HepG2 (cell line): Measurements from ENCODE around the gene INO80. TPM values are rescaled to one million over a fixed set of nuclear protein-coding genes. Genes with fewer than 3 reads are reported as not detected.
"Not testable (repeated sequence)": the region's sequence is repeated elsewhere in the genome, so short reads cannot be mapped to it uniquely, and the experiment has no call there.

Experiments used
- ATAC-seq: fragments of 200-7000 bp; cut with Tn5 transposase; 3 replicates; pipeline ENCODE4 v1.9.1; 2020; ENCODE audit warnings: mild to moderate bottlenecking, moderate library complexity
- BruUV-seq: library from RNA; stranded (reverse); fragments of 400-500 nt; replicated peaks from 2 replicates; lab custom pipeline; 2021; lab: Mats Ljungman, UMichigan
- CTCF ChIA-PET: fragments of 300-600 bp; formaldehyde crosslinking; extraction: SDS; loops from one replicate; lab custom pipeline; 2021; ENCODE audit warnings: low total read pairs, inconsistent platforms, low intra/inter-chr PET ratio; lab: Yijun Ruan, JAX
- POLR2A ChIA-PET: fragments of 350-600 bp; sonication (Branson Sonifier 250); formaldehyde crosslinking; loops from one replicate; lab custom pipeline; 2020; ENCODE audit warnings: antibody characterized with exemption, inconsistent platforms; lab: Yijun Ruan, JAX
- DNase-seq: peaks from one replicate; pipeline ENCODE4 v3.0.0-alpha.2; 2015; ENCODE audit warnings: low spot score
- FAIRE-seq: peaks from 3 replicates; lab custom pipeline; 2011; peaks lifted over from hg19 to GRCh38; lab: Jason Lieb, UNC
- H2AFZ ChIP-seq: one replicate; pipeline ENCODE4 v1.6.1; 2011; ENCODE audit warnings: low read length, inconsistent platforms
- H3K27ac ChIP-seq: fragments of 300-600 bp; 3 replicates; pipeline ENCODE4 v1.8.0; 2011; ENCODE audit warnings: mixed run types, mild to moderate bottlenecking, mixed read lengths, low read length, inconsistent platforms; ENCODE audit not compliant: insufficient read depth; ENCODE audit errors: extremely low read length
- H3K27me3 ChIP-seq, 2 experiments: fragments of 200-600 bp in 1 of 2; 2 replicates in 1 of 2; 3 replicates in 1 of 2; pipeline versions ENCODE4 v1.6.0 to v1.8.0; 2011; ENCODE audit warnings: low read length in 2 of 2, mild to moderate bottlenecking in 2 of 2, moderate library complexity in 2 of 2, inconsistent platforms in 1 of 2; ENCODE audit not compliant: insufficient read depth in 2 of 2, control insufficient read depth in 1 of 2
- H3K36me3 ChIP-seq, 2 experiments: fragments of 200-600 bp in 1 of 2; replicated peaks in 1 of 2; 2 replicates in 1 of 2; 3 replicates in 1 of 2; pipeline versions ENCODE4 v1.5.1 to v1.8.0; 2011; ENCODE audit warnings: low read length in 2 of 2, inconsistent platforms in 1 of 2; ENCODE audit not compliant: insufficient read depth in 2 of 2, control insufficient read depth in 1 of 2
- H3K4me1 ChIP-seq: 2 replicates; pipeline ENCODE4 v1.5.1; 2012; ENCODE audit warnings: low read length, inconsistent platforms; ENCODE audit not compliant: insufficient read depth
- H3K4me2 ChIP-seq: 2 replicates; pipeline ENCODE4 v1.6.0; 2011; ENCODE audit warnings: low read depth, low read length, inconsistent platforms
- H3K4me3 ChIP-seq, 3 experiments: fragments of 200-600 bp in 1 of 3; sonication (generic), shearing (Covaris generic) in 1 of 3; replicated peaks in 1 of 3; 2 replicates each; pipeline ENCODE4 v1.5.1; 2011 to 2016; ENCODE audit warnings: low read length in 3 of 3, inconsistent platforms in 2 of 3, low read depth in 2 of 3, mild to moderate bottlenecking in 2 of 3, control low read depth in 1 of 3, mixed read lengths in 1 of 3; ENCODE audit not compliant: insufficient read depth in 1 of 3
- H3K79me2 ChIP-seq: one replicate; pipeline ENCODE4 v1.6.1; 2011; ENCODE audit warnings: low read length, inconsistent platforms; ENCODE audit not compliant: insufficient read depth
- H3K9ac ChIP-seq: 2 replicates; pipeline ENCODE4 v1.6.0; 2011; ENCODE audit warnings: mild to moderate bottlenecking, low read depth, low read length, inconsistent platforms; ENCODE audit not compliant: insufficient read depth
- H3K9me3 ChIP-seq: 2 replicates; pipeline ENCODE4 v1.5.1; 2012; ENCODE audit warnings: mild to moderate bottlenecking, low read length
- H4K20me1 ChIP-seq: 2 replicates; pipeline ENCODE4 v1.6.0; 2011; ENCODE audit warnings: inconsistent platforms, mild to moderate bottlenecking, low read length, moderate library complexity; ENCODE audit not compliant: insufficient read depth
- CEBPB ChIP-seq: IDR thresholded peaks from 2 replicates; pipeline ENCODE4 v1.6.1; 2011; ENCODE audit warnings: low read depth, low read length, improper control_type of control experiment, borderline replicate concordance
- CEBPG ChIP-seq: IDR thresholded peaks from 2 replicates; pipeline ENCODE4 v1.6.1; 2016
- ERF ChIP-seq: IDR thresholded peaks from 2 replicates; pipeline ENCODE4 v1.6.1; 2018; ENCODE audit warnings: missing biosample characterization, missing genetic modification reagents
- GATAD2A ChIP-seq: IDR thresholded peaks from 2 replicates; pipeline ENCODE4 v1.6.1; 2016
- KLF12 ChIP-seq: sonication (generic); formaldehyde crosslinking; IDR thresholded peaks from 2 replicates; pipeline ENCODE4 v1.4.0; 2020; ENCODE audit warnings: missing genetic modification reagents, borderline replicate concordance
- SP5 ChIP-seq: IDR thresholded peaks from 2 replicates; pipeline ENCODE4 v1.6.1; 2016; ENCODE audit warnings: low read depth, borderline replicate concordance
- ZNF292 ChIP-seq: sonication (generic); formaldehyde crosslinking; IDR thresholded peaks from 2 replicates; pipeline ENCODE4 v1.8.1; 2022; ENCODE audit warnings: mild to moderate bottlenecking, low read depth, missing genetic modification reagents, borderline replicate concordance
- ZNF331 ChIP-seq: sonication (generic); formaldehyde crosslinking; IDR thresholded peaks from 2 replicates; pipeline ENCODE4 v1.4.0; 2020; ENCODE audit warnings: missing genetic modification reagents
- ZNF564 ChIP-seq: sonication (generic); formaldehyde crosslinking; IDR thresholded peaks from 2 replicates; pipeline ENCODE4 v1.8.1; 2023; ENCODE audit warnings: mild to moderate bottlenecking, missing genetic modification reagents
- WGBS: methylation state at CpG from one replicate; pipeline ENCODE4 v1.1.6; 2017; ENCODE audit warnings: low lambda C conversion rate; 5-methylcytosine and 5-hydroxymethylcytosine counted together
- in situ Hi-C: cut with HindIII; loops from 2 replicates; pipeline ENCODE4 v1.10.0; 2017; ENCODE audit warnings: low pct_unique_long_range_greater_than_20kb; ENCODE audit not compliant: extremely low pct_ligation_motif_present
- intact Hi-C: fragments of 100-400 bp; cut with micrococcal nuclease; formaldehyde crosslinking; loops from one replicate; pipeline ENCODE4 v1.10.0; 2022; ENCODE audit not compliant: unreplicated experiment
- polyA plus RNA-seq, 8 experiments: library from polyadenylated mRNA; depleted of rRNA in 3 of 8; stranded (reverse) in 7 of 8; unstranded in 1 of 8; fragments of >200 nt; fragmentation: Illumina TruSeq in 4 of 8; extraction: Trizol in 4 of 8; gene quantifications; 2 replicates each; pipeline versions ENCODE4 v1.2.1 to v1.2.3, GENCODE V29; 2011 to 2016; ENCODE audit warnings: low read depth in 4 of 8, missing spikeins in 1 of 8, mixed read lengths in 1 of 8; ENCODE audit not compliant: insufficient read depth in 1 of 8
- total RNA-seq, 5 experiments: library from RNA; depleted of rRNA; stranded (reverse); fragments of >200 nt; fragmentation: Illumina TruSeq; extraction: Trizol; gene quantifications; 2 replicates each; pipeline ENCODE4 v1.2.3, GENCODE V29; 2016; ENCODE audit warnings: low read depth in 1 of 5

Gene INO80
- total and polyA plus RNA-seq, 2 of the 13 experiments (the other 11 are each of a cell fraction or from before 2014, with no cell fraction given): 3.6 to 14.8 TPM

DNA sequence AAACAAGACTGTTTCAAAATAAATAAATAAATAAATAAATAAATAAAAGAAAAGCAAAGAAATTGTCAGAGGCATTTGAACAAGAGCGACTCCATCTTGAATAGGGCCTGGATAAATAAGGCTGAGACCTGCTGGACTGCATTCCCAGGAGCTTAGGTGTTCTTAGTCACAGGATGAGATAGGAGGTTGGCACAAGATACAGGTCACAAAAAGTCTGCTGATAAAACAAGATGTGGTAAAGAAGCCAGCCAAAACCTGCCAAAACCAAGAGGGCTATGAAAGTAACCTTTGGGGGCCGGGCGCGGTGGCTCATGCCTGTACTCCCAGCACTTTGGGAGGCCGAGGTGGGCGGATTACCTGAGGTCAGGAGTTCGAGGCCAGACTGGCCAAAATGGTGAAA, 23.0 kb upstream of the INO80 start:
- H2AFZ ChIP-seq, intact Hi-C loops, H3K4me3 ChIP-seq, ATAC-seq, H3K4me2 ChIP-seq, H3K36me3 ChIP-seq, FAIRE-seq, POLR2A ChIA-PET, H3K27ac ChIP-seq, in situ Hi-C loops, H3K9ac ChIP-seq, H3K27me3 ChIP-seq, DNase-seq, H3K79me2 ChIP-seq, CTCF ChIA-PET, H4K20me1 ChIP-seq, H3K9me3 ChIP-seq, BruUV-seq: not testable (repeated sequence)
- WGBS: 57% methylated on average over 7 of the region's 7 CpGs
- H3K4me1 ChIP-seq: peaks cover 20% of the 10 kb centered on the region

DNA sequence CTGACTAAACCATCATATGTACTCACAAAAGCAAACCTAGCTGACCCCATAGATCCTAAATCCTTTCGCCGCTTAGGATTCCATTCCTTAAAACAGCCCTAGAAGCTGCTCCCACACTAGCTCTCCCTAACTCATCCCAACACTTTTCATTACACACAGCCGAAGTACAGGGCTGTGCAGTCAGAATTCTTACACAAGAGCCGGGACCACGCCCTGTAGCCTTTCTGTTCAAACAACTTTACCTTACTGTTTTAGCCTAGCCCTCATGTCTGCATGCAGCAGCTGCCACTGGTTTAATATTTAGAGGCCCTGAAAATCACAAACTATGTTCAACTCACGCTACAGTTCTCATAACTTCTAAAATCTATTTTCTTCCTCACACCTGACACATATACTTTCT, 19.5 kb upstream of the INO80 start:
- H3K79me2 ChIP-seq, H4K20me1 ChIP-seq, H3K9ac ChIP-seq, in situ Hi-C loops, ATAC-seq, H3K36me3 ChIP-seq, BruUV-seq, H3K27me3 ChIP-seq, H3K9me3 ChIP-seq, H3K4me3 ChIP-seq, CTCF ChIA-PET, H2AFZ ChIP-seq, H3K27ac ChIP-seq, intact Hi-C loops: not testable (repeated sequence)
- peak; percentile 40 for FAIRE-seq
- POLR2A ChIA-PET: interaction anchor here (2.3 kb wide), 1 partner anchor 19 kb away, joined by 7 read pairs; the partner anchor contains the start of gene INO80
- peak overlapping the region; percentile 49; the same call in 1 of the 2 replicates for H3K4me2 ChIP-seq
- peak; percentile 44 for DNase-seq
- TF ChIP-seq ERF (CRISPR knock-in tag): 0 out of 2 replicates have a peak, but pooled peaks have one; percentile 11
- TF ChIP-seq GATAD2A (CRISPR knock-in tag): 0 out of 2 replicates have a peak, but pooled peaks have one; percentile 20
- TF ChIP-seq KLF12 (CRISPR knock-in tag): 0 out of 2 replicates have a peak, but pooled peaks have one; percentile 55
- TF ChIP-seq ZNF292 (CRISPR knock-in tag): peak; percentile 30; the same call in 1 of the 2 replicates
- TF ChIP-seq CEBPB: peak; percentile 51; the same call in 1 of the 2 replicates
- TF ChIP-seq ZNF564 (CRISPR knock-in tag): peak; percentile 99
- TF ChIP-seq SP5 (CRISPR knock-in tag): 0 out of 2 replicates have a peak, but pooled peaks have one; percentile 43
- TF ChIP-seq CEBPG (CRISPR knock-in tag): peak; percentile 69
- peak; percentile 50; the same call in 1 of the 2 replicates for TF ChIP-seq ZNF331 (CRISPR knock-in tag)
- H3K4me1 ChIP-seq: peaks cover 12% of the 10 kb centered on the region
- 2% methylated on average over 6 of the region's 6 CpGs for WGBS
